ENCODE measurements around the gene GRAMD1B. TPM values are rescaled to one million over a fixed set of nuclear protein-coding genes. Genes with fewer than 3 reads are reported as not detected.

Gene GRAMD1B
- total RNA-seq, 4 donors from 2014 or later = 0.08 to 0.64 (median 0.42) TPM

- Histone ChIP-seq H3K9me3 (no peaks in the 10 kb centered on the region), H3K4me1 (no peaks in the 10 kb centered on the region), H3K27ac (no peak overlapping the region), H3K27me3 (no peaks in the 10 kb centered on the region), H3K36me3 (no peaks in the 10 kb centered on the region), H3K4me3 (no peak overlapping the region)
- 85% methylated on average over 1 of the region's 1 CpG for WGBS
- no peak for TF ChIP-seq POLR2AphosphoS5 (IDR thresholded peaks at IDR 0.05)
- TF ChIP-seq EP300 (IDR thresholded peaks at IDR 0.05) = no peak
- TF ChIP-seq CTCF (IDR thresholded peaks at IDR 0.05) = no peak
- TF ChIP-seq POLR2A (IDR thresholded peaks at IDR 0.05) = no peak
- no peak for DNase-seq (ENCODE audit: low spot score in 2 of 2)
These were observed 240.0 kb downstream of the GRAMD1B start for GRCh38 chr11:123670081-123670480.

- no peak for TF ChIP-seq POLR2AphosphoS5 (IDR thresholded peaks at IDR 0.05)
- TF ChIP-seq EP300 (IDR thresholded peaks at IDR 0.05) = no peak
- TF ChIP-seq POLR2A (IDR thresholded peaks at IDR 0.05) = no peak
- no peak for TF ChIP-seq CTCF (IDR thresholded peaks at IDR 0.05)
- Histone ChIP-seq H3K4me1 (no peaks in the 10 kb centered on the region), H3K36me3 (no peaks in the 10 kb centered on the region), H3K27ac (no peak overlapping the region), H3K9me3 (no peaks in the 10 kb centered on the region), H3K4me3 (no peak overlapping the region), H3K27me3 (no peaks in the 10 kb centered on the region)
- DNase-seq (ENCODE audit: low spot score in 2 of 2) = no peak
- 69% methylated on average over 9 of the region's 9 CpGs for WGBS
These were observed 241.5 kb downstream of the GRAMD1B start for GRCh38 chr11:123671534-123671933.

GRCh38 chr11:123672568-123672967 lies 242.5 kb downstream of the GRAMD1B start:
- TF ChIP-seq POLR2AphosphoS5 (IDR thresholded peaks at IDR 0.05) (no peak), CTCF (IDR thresholded peaks at IDR 0.05) (no peak), EP300 (IDR thresholded peaks at IDR 0.05) (no peak), POLR2A (IDR thresholded peaks at IDR 0.05) (no peak)
- no peak overlapping the region for H3K4me3 ChIP-seq
- no peaks in the 10 kb centered on the region for H3K9me3 ChIP-seq
- WGBS = 85% methylated on average over 5 of the region's 5 CpGs
- no peaks in the 10 kb centered on the region for H3K36me3 ChIP-seq
- no peak for DNase-seq (ENCODE audit: low spot score in 2 of 2)
- no peaks in the 10 kb centered on the region for H3K4me1 ChIP-seq
- H3K27ac ChIP-seq = no peak overlapping the region
- no peaks in the 10 kb centered on the region for H3K27me3 ChIP-seq

GRCh38 chr11:123674297-123674696 lies 244.2 kb downstream of the GRAMD1B start:
- TF ChIP-seq POLR2A (IDR thresholded peaks at IDR 0.05) = no peak
- TF ChIP-seq CTCF (IDR thresholded peaks at IDR 0.05) = no peak
- no peak for TF ChIP-seq EP300 (IDR thresholded peaks at IDR 0.05)
- no peak for TF ChIP-seq POLR2AphosphoS5 (IDR thresholded peaks at IDR 0.05)
- 39% methylated on average over 2 of the region's 2 CpGs for WGBS
- Histone ChIP-seq H3K4me3 (no peak overlapping the region), H3K4me1 (no peaks in the 10 kb centered on the region), H3K27ac (no peak overlapping the region), H3K27me3 (no peaks in the 10 kb centered on the region), H3K36me3 (no peaks in the 10 kb centered on the region), H3K9me3 (no peaks in the 10 kb centered on the region)
- DNase-seq (ENCODE audit: low spot score in 2 of 2) = no peak

Other genes starting within 250 kb of the GRAMD1B start
- gene CLMP, start 235.0 kb upstream of the GRAMD1B start, total RNA-seq = 10 to 100 TPM; 17.5 to 26.9 (median 19.9) TPM
- gene SCN3B, start 224.4 kb downstream of the GRAMD1B start, total RNA-seq = 1 to 10 TPM in 2 of 4 donors, under 1 TPM in 2; 0.42 to 1.9 (median 0.98) TPM

All from suprapubic skin (tissue), 4 donors.